Neural crest cell (in vitro differentiated cells): Measurements from ENCODE around the gene FSHR. TPM values are rescaled to one million over a fixed set of nuclear protein-coding genes. Genes with fewer than 3 reads are reported as not detected.

Experiments
- DNase-seq: peaks from one replicate; pipeline ENCODE4 v3.0.0; 2021; ENCODE audit warnings: low read depth, mixed read lengths, low spot score
- H3K27ac Mint-ChIP-seq: one replicate; pipeline ENCODE4 v1.8.0; 2021; ENCODE audit warnings: mild to moderate bottlenecking, mixed read lengths; ENCODE audit not compliant: unreplicated experiment
- H3K27me3 Mint-ChIP-seq: 2 replicates; pipeline ENCODE4 v1.8.0; 2021; ENCODE audit warnings: low read depth, mild to moderate bottlenecking, mixed read lengths
- H3K36me3 Mint-ChIP-seq: 2 replicates; pipeline ENCODE4 v1.8.0; 2021; ENCODE audit warnings: low read depth, mild to moderate bottlenecking, mixed read lengths
- H3K4me1 Mint-ChIP-seq: 2 replicates; pipeline ENCODE4 v1.8.0; 2021; ENCODE audit warnings: mixed read lengths
- H3K4me3 Mint-ChIP-seq: one replicate; pipeline ENCODE4 v1.8.0; 2021; ENCODE audit warnings: mild to moderate bottlenecking, mixed read lengths
- H3K9me3 Mint-ChIP-seq: 2 replicates; pipeline ENCODE4 v1.8.0; 2021; ENCODE audit warnings: mixed read lengths
- CTCF ChIP-seq: fragments of 200-600 bp; sonication (generic); conservative IDR thresholded peaks from 2 replicates; pipeline ENCODE4 v1.5.0; 2021; ENCODE audit warnings: antibody characterized with exemption, mild to moderate bottlenecking
- total RNA-seq: library from RNA; stranded (reverse); gene quantifications from 2 replicates; pipeline ENCODE4 v1.2.1, GENCODE V29; 2021

FSHR gene
- total RNA-seq, 1 donor from 2014 or later, result not detected

- no peak for TF ChIP-seq CTCF
- peak overlapping the region; percentile 19 for H3K27ac Mint-ChIP-seq
- no peak for DNase-seq
- H3K4me1 Mint-ChIP-seq, result peaks cover 3% of the 10 kb centered on the region
- H3K27me3 Mint-ChIP-seq, result no peaks in the 10 kb centered on the region
- no peak overlapping the region for H3K4me3 Mint-ChIP-seq
- H3K36me3 Mint-ChIP-seq, result no peaks in the 10 kb centered on the region
- H3K9me3 Mint-ChIP-seq, result no peaks in the 10 kb centered on the region
These were observed 199.4 kb downstream of the FSHR start for GRCh38 chr2:48954935-48955334.

GRCh38 chr2:48954311-48954710, 200.0 kb downstream of the FSHR start:
- no peaks in the 10 kb centered on the region for H3K27me3 Mint-ChIP-seq
- H3K4me1 Mint-ChIP-seq, result peaks cover 3% of the 10 kb centered on the region

GRCh38 chr2:48952614-48953013, 201.7 kb downstream of the FSHR start:
- Mint-ChIP-seq H3K9me3 (no peaks in the 10 kb centered on the region), H3K4me1 (peaks cover 3% of the 10 kb centered on the region), H3K4me3 (no peak overlapping the region), H3K27ac (no peak overlapping the region), H3K36me3 (no peaks in the 10 kb centered on the region), H3K27me3 (no peaks in the 10 kb centered on the region)
- TF ChIP-seq CTCF, result no peak
- DNase-seq, result no peak

More at GRCh38 chr2:48954311-48954710, 200.0 kb downstream of the FSHR start:
- Mint-ChIP-seq H3K27ac (no peak overlapping the region), H3K9me3 (no peaks in the 10 kb centered on the region), H3K4me3 (no peak overlapping the region), H3K36me3 (no peaks in the 10 kb centered on the region)
- no peak for DNase-seq
- TF ChIP-seq CTCF, result no peak

GRCh38 chr2:48952143-48952542, 202.2 kb downstream of the FSHR start:
- no peak for DNase-seq
- Mint-ChIP-seq H3K9me3 (no peaks in the 10 kb centered on the region), H3K4me1 (peaks cover 3% of the 10 kb centered on the region), H3K4me3 (no peak overlapping the region), H3K27me3 (no peaks in the 10 kb centered on the region), H3K36me3 (no peaks in the 10 kb centered on the region), H3K27ac (no peak overlapping the region)
- TF ChIP-seq CTCF, result no peak

GRCh38 chr2:48948400-48949125, 205.8 kb downstream of the FSHR start:
- Mint-ChIP-seq H3K4me3 (no peak overlapping the region), H3K27ac (no peak overlapping the region), H3K27me3 (no peaks in the 10 kb centered on the region), H3K36me3 (no peaks in the 10 kb centered on the region), H3K4me1 (peaks cover 3% of the 10 kb centered on the region), H3K9me3 (no peaks in the 10 kb centered on the region)
- DNase-seq, result no peak
- TF ChIP-seq CTCF, result no peak
